Hepatocyte (in vitro differentiated cells): ENCODE results near the gene RBCK1. TPM values are rescaled to one million over a fixed set of nuclear protein-coding genes. Genes with fewer than 3 reads are reported as not detected.

Experiments used
- DNase-seq: peaks from one replicate; pipeline ENCODE4 v3.0.0-alpha.2; 2016; ENCODE audit warnings: low spot score
- H2AFZ ChIP-seq: fragments of 200-600 bp; sonication (generic); 2 replicates; pipeline ENCODE4 v1.6.0; 2016; ENCODE audit warnings: antibody characterized with exemption, mild to moderate bottlenecking
- H3K27ac ChIP-seq: fragments of 200-600 bp; sonication (generic); 2 replicates; pipeline ENCODE4 v1.5.1; 2016; ENCODE audit warnings: mild to moderate bottlenecking
- H3K27me3 ChIP-seq: fragments of 200-600 bp; sonication (generic); 2 replicates; pipeline ENCODE4 v1.6.1; 2016
- H3K36me3 ChIP-seq: fragments of 200-600 bp; sonication (generic); replicated peaks from 2 replicates; pipeline ENCODE4 v1.5.1; 2016; ENCODE audit warnings: low read depth; ENCODE audit not compliant: insufficient read depth
- H3K4me1 ChIP-seq: fragments of 200-600 bp; sonication (generic); 2 replicates; pipeline ENCODE4 v1.5.1; 2016; ENCODE audit warnings: mild to moderate bottlenecking, moderate library complexity; ENCODE audit not compliant: insufficient read depth
- H3K4me2 ChIP-seq: fragments of 200-600 bp; sonication (generic); 2 replicates; pipeline ENCODE4 v1.6.0; 2016
- H3K4me3 ChIP-seq: fragments of 200-600 bp; sonication (generic); 2 replicates; pipeline ENCODE4 v1.5.1; 2016; ENCODE audit warnings: mild to moderate bottlenecking
- H3K79me2 ChIP-seq: fragments of 200-600 bp; sonication (generic); 2 replicates; pipeline ENCODE4 v1.6.0; 2017; ENCODE audit warnings: mild to moderate bottlenecking
- H3K9me2 ChIP-seq: fragments of 200-600 bp; sonication (generic); replicated peaks from 2 replicates; pipeline ENCODE4 v1.6.0; 2017; ENCODE audit warnings: mild to moderate bottlenecking; ENCODE audit not compliant: insufficient read depth
- H3K9me3 ChIP-seq: fragments of 200-600 bp; sonication (generic); 2 replicates; pipeline ENCODE4 v1.5.1; 2016; ENCODE audit warnings: low read depth, mild to moderate bottlenecking
- H4K20me1 ChIP-seq: fragments of 200-600 bp; sonication (generic); 2 replicates; pipeline ENCODE4 v1.6.0; 2016; ENCODE audit warnings: mild to moderate bottlenecking; ENCODE audit not compliant: insufficient read depth, poor library complexity, severe bottlenecking
- CTCF ChIP-seq: fragments of 200-600 bp; sonication (generic); IDR thresholded peaks from 2 replicates; pipeline ENCODE4 v1.5.1; 2016; ENCODE audit warnings: antibody characterized with exemption, mild to moderate bottlenecking; ENCODE audit not compliant: poor library complexity
- EZH2 ChIP-seq: fragments of 200-600 bp; sonication (generic); IDR thresholded peaks from 2 replicates; pipeline ENCODE4 v1.6.1; 2016; ENCODE audit warnings: antibody characterized with exemption, mild to moderate bottlenecking, borderline replicate concordance
- EZH2phosphoT487 ChIP-seq: fragments of 200-600 bp; sonication (generic); IDR thresholded peaks from one replicate; pipeline ENCODE4 v1.6.1; 2018; ENCODE audit warnings: antibody characterized with exemption, mild to moderate bottlenecking, low read depth, moderate library complexity; ENCODE audit not compliant: unreplicated experiment, severe bottlenecking
- WGBS: methylation state at CpG from one replicate; pipeline ENCODE4 v1.1.6; 2016; ENCODE audit warnings: low lambda C conversion rate; ENCODE audit errors: missing lambda C conversion rate; 5-methylcytosine and 5-hydroxymethylcytosine counted together
- polyA plus RNA-seq: library from polyadenylated mRNA; unstranded; fragments of >200 nt; fragmentation: Nextera tagmentation; extraction: Ambion mirVana; gene quantifications from 2 replicates; pipeline ENCODE4 v1.2.1, GENCODE V29; 2016
- total RNA-seq: library from RNA; depleted of rRNA; stranded (reverse); fragments of >200 nt; gene quantifications from 2 replicates; pipeline ENCODE4 v1.2.3, GENCODE V29; 2014

RBCK1 gene
- 56.8 and 76.4 TPM in 2 replicates for total RNA-seq
- 80.8 and 90.1 TPM in 2 replicates for polyA plus RNA-seq

DNA sequence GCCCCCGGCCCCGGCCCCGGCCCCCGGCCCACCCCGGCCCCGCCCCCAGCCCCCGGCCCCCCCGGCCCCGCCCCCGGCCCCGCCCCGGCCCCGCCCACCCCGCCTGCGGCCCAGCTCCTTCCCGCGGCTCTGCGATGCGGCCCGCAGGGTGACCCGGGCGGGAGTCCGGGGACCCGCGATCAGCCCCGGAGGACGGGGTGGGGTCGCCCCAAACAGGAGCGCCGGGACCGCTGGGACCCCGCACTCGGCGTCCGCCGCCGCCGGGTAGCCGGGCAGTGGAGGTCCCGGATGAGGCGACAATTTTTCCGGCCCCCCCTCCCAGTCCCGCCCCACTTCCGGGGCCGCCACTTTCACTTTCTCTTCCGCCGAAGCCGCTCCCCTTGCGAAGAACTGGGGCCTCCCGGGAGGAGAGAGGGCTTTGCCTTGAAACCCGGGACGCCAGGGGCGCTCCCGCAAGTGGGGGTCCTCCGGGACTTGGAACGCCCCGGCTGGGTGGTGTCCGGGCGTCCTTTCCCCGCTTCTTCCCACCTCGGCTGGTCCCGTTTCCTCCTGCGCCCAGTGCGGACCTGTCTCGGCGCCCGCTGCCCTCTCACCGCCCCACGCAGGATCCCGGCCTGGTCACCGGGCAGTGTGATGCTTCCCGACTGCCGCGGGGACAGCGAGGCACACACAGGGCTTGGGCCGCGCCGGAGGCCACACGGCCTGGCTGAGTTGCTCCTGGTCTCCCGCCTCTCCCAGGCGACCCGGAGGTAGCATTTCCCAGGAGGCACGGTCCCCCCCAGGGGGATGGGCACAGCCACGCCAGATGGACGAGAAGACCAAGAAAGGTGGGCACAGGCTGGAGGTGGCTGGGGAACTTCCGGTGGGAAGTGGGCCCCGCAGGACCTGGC, at the start of gene RBCK1:
Gene RBCK1, plus strand, starts transcription at position 347 of the 890 bp plus-strand sequence. Its CDS starts 459 bp downstream, at position 806.
- no peaks in the 10 kb centered on the region for H3K9me3 ChIP-seq
- H3K79me2 ChIP-seq = peaks cover 48% of the 10 kb centered on the region
- peak within 1 kb of the TSS; percentile 76 for H2AFZ ChIP-seq
- under 1% methylated on average over 39 of the region's 87 CpGs for WGBS
- TF ChIP-seq EZH2 (no peak), EZH2phosphoT487 (no peak), CTCF (no peak)
- H3K4me2 ChIP-seq = peak within 1 kb of the TSS; percentile 97
- H4K20me1 ChIP-seq = peaks cover 5% of the 10 kb centered on the region
- H3K4me3 ChIP-seq = peak within 1 kb of the TSS; percentile 86
- DNase-seq = peak; percentile 92
- peaks cover 16% of the 10 kb centered on the region for H3K4me1 ChIP-seq
- no peaks in the 10 kb centered on the region for H3K9me2 ChIP-seq
- peaks cover 3% of the 10 kb centered on the region for H3K36me3 ChIP-seq
- no peaks in the 10 kb centered on the region for H3K27me3 ChIP-seq
- H3K27ac ChIP-seq = peak within 1 kb of the TSS; percentile 99

DNA sequence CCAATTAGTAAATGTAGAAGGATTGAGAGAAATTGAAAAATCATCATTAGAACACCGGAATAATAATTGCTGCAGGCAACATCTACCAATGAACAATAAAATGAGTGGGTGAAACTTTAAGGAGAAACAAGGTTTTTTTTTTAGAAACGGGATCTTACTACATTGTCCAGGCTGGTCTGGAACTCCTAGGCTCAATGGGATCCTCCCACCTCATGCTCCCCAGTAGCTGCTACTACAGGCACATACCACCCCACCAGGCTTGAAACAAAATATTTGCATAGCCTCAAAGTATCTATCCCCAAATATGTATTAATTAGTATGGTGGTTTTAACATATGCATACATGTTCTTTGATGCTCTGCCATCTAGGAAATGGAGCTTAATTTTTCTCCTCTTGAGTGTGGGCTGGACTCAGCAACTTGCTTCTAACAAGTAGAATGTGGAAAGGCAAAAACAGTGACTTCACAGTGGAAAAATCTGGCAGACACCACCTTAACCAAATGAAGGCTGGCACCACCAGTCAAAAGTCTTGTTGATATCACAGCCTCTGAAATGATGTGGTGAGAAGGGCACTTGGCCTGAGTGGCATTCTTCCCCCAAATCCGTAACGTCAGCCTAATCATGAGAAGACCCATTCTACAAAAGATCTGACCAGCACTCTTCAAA, 49.1 kb upstream of the RBCK1 start:
- no peaks in the 10 kb centered on the region for H3K79me2 ChIP-seq
- no peak overlapping the region for H3K4me3 ChIP-seq
- TF ChIP-seq EZH2 = no peak
- TF ChIP-seq EZH2phosphoT487 = no peak
- H3K27me3 ChIP-seq = no peaks in the 10 kb centered on the region
- no peaks in the 10 kb centered on the region for H3K9me2 ChIP-seq
- peaks cover 12% of the 10 kb centered on the region for H3K4me1 ChIP-seq
- DNase-seq = no peak
- no peak overlapping the region for H3K27ac ChIP-seq
- H2AFZ ChIP-seq = no peak overlapping the region
- H4K20me1 ChIP-seq = no peaks in the 10 kb centered on the region
- 88% methylated on average over 4 of the region's 4 CpGs for WGBS
- no peak overlapping the region for H3K4me2 ChIP-seq
- no peaks in the 10 kb centered on the region for H3K36me3 ChIP-seq
- no peaks in the 10 kb centered on the region for H3K9me3 ChIP-seq

GRCh38 chr20:361561-361960, 46.5 kb upstream of the RBCK1 start:
- Histone ChIP-seq H3K79me2 (no peaks in the 10 kb centered on the region), H4K20me1 (no peaks in the 10 kb centered on the region), H3K36me3 (no peaks in the 10 kb centered on the region), H3K4me3 (no peak overlapping the region), H3K27ac (no peak overlapping the region), H3K9me3 (no peaks in the 10 kb centered on the region), H3K4me2 (no peak overlapping the region), H2AFZ (no peak overlapping the region), H3K4me1 (peaks cover 28% of the 10 kb centered on the region), H3K9me2 (no peaks in the 10 kb centered on the region), H3K27me3 (no peaks in the 10 kb centered on the region)
- TF ChIP-seq EZH2 (no peak), CTCF (no peak), EZH2phosphoT487 (no peak)
- 90% methylated on average over 8 of the region's 8 CpGs for WGBS
- no peak for DNase-seq
